HL-60 (cell line): ENCODE measurements around the gene RETREG3.

Source experiments
- POLR2AphosphoS5 ChIP-seq: IDR thresholded peaks from 2 replicates; pipeline ENCODE4 v1.6.1; 2012; ENCODE audit warnings: low read depth
- REST ChIP-seq: IDR thresholded peaks from 2 replicates; pipeline ENCODE4 v1.6.1; 2012; ENCODE audit warnings: low read depth; ENCODE audit not compliant: insufficient replicate concordance

- no peak for TF ChIP-seq POLR2AphosphoS5
- no peak for TF ChIP-seq REST
Observed at GRCh38 chr17:42547698-42548069, 61.5 kb downstream of the RETREG3 start.
